ENCODE results near the gene FXYD5.

FXYD5 gene

DNA sequence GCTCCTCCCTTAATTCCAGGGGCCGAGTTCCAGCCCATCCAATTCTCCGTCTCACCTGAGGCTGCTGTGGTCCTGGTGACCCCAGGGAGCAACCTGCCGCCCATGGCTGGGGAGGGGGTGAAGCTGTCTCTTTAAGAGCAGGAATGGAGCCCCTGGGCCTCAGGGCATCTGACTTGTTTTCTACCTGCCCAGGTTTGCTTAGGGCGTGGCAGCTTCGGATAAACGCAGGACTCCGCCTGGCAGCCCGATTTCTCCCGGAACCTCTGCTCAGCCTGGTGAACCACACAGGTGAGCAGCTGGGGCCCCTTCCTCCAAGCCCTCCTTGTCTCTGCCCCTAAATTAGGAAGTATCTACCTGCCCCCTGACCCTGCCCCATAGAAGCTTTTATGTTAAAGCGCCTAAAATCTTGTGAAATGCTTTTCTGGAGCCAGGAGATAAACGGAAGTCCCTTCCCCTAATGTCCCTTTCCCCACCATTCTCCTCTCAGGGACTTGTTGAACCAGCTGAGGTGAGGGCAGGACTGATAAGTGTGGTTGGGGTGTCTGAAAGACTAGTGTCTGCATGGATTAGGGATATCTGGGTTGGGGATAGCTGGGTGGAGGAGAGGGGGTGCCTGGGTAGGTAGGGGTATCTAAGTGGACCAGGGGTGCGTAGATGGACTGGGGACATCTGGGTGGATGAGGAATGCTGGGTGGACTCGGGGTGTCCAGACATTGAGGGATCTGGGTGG lies 38.3 kb upstream of the FXYD5 start:
- peaks cover 10% of the 10 kb centered on the region for H3K27me3 Mint-ChIP-seq
- no peaks in the 10 kb centered on the region for H3K36me3 Mint-ChIP-seq
- no peak overlapping the region for H3K4me3 Mint-ChIP-seq
- H3K27ac Mint-ChIP-seq = no peak overlapping the region
- no peak for ATAC-seq
- no peaks in the 10 kb centered on the region for H3K9me3 Mint-ChIP-seq
- peaks cover 20% of the 10 kb centered on the region for H3K4me1 Mint-ChIP-seq

DNA sequence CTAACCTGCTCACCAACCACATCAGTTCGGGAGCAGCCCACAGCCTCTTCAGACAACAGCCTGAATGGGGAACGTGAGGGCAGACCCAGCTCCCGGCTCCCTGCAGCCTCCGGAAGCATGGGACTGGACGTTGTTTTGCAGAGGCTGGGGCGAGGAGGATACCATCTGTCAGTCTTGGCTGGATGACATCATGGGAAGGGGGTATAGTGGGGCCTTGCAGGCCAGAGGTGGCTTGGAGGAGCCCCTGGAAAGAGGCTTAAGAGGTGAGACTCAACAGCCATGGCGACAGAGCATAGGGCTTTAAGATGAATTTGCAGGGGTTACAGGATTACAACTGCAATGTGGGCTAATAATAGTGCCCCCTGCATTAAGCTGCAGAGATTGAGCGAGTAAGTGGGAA lies 37.4 kb upstream of the FXYD5 start:
- no peak overlapping the region for H3K4me3 Mint-ChIP-seq
- peaks cover 26% of the 10 kb centered on the region for H3K4me1 Mint-ChIP-seq
- H3K36me3 Mint-ChIP-seq = no peaks in the 10 kb centered on the region
- H3K27ac Mint-ChIP-seq = no peak overlapping the region
- no peak for ATAC-seq
- H3K27me3 Mint-ChIP-seq = peaks cover 4% of the 10 kb centered on the region
- H3K9me3 Mint-ChIP-seq = no peaks in the 10 kb centered on the region

DNA sequence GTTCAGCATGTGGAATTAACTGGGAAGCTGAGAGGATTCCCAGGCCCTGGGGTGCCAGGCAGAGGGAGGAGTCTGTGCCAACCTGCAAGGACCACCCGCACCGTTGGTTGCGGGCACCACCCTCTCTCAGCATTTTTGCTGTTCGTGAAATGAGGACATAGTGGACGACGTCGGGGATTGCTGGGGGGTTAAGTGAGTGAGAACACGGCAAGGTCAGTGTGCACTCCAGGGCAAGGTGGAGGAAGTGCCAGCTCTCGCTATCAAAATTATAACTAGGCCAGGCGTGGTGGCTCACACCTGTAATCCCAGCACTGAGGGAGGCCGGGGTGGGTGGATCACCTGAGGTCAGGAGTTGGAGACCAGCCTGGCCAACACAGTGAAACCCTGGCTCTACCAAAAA lies 36.7 kb upstream of the FXYD5 start:
- Mint-ChIP-seq H3K9me3 (no peaks in the 10 kb centered on the region), H3K27me3 (no peaks in the 10 kb centered on the region), H3K27ac (no peak overlapping the region), H3K36me3 (no peaks in the 10 kb centered on the region), H3K4me1 (peaks cover 26% of the 10 kb centered on the region), H3K4me3 (no peak overlapping the region)
- ATAC-seq = no peak

DNA sequence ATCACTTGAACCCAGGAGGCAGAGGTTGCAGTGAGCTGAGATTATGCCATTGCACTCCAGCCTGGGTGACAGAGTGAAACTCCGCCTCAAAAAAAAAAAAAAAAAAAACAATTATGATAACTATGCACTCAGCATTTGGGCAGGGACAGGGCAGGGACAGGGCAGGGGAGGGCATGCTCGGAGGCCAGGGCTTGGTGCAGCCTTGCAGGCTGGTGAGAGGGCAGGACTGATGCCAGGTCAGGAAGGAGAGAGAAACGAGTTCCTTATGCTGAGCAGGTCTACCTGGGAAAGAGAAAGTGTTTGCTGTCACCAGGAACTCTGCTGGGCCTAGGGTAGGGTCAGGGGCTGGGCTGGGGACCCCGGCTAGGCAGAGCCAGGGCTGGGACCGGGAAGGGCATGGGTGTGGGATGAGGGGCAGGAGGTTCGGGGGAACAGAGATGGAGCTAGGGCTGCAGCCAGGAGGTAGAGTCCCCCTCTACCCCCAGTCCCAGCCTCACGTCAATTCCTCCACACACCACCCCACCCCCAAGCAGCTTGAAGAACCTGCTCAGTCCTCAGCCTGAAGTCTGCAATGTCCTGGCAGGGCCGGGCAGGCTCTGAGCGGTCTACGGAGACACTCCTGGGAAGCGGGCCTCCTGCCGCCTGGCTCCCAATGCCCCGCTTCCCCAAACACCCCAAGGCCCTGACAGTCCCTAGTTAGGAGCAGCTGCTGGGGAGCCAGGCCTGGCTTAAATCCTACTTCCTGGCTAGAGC lies 36.1 kb upstream of the FXYD5 start:
- Mint-ChIP-seq H3K4me1 (peaks cover 26% of the 10 kb centered on the region), H3K9me3 (no peaks in the 10 kb centered on the region), H3K27ac (no peak overlapping the region)

DNA sequence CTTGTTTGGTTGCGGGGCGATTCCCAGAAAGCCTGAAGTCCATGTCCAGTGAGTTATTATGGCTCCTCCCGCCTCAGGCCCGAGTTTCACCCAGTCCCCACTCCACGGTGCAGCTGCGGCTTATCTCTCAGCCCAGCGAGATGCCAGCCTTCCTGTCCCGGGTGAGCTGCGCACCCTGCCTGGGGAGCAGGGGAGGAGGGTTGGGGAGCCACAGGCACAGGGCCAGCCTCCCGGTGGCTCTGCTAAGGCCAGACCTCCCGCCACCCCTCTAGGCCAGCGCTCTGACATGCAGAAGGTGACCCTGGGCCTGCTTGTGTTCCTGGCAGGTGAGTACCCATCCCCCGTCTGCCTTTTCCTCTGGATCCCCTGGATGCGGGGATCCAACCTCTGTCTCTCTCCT lies 35.4 kb upstream of the FXYD5 start:
- Mint-ChIP-seq H3K4me1 (peaks cover 32% of the 10 kb centered on the region), H3K9me3 (no peaks in the 10 kb centered on the region), H3K27ac (no peak overlapping the region), H3K4me3 (no peak overlapping the region), H3K36me3 (no peaks in the 10 kb centered on the region), H3K27me3 (no peaks in the 10 kb centered on the region)
- ATAC-seq = no peak

More for the DNA sequence above, 36.1 kb upstream of the FXYD5 start:
- no peaks in the 10 kb centered on the region for H3K36me3 Mint-ChIP-seq
- no peaks in the 10 kb centered on the region for H3K27me3 Mint-ChIP-seq
- no peak for ATAC-seq
- no peak overlapping the region for H3K4me3 Mint-ChIP-seq

DNA sequence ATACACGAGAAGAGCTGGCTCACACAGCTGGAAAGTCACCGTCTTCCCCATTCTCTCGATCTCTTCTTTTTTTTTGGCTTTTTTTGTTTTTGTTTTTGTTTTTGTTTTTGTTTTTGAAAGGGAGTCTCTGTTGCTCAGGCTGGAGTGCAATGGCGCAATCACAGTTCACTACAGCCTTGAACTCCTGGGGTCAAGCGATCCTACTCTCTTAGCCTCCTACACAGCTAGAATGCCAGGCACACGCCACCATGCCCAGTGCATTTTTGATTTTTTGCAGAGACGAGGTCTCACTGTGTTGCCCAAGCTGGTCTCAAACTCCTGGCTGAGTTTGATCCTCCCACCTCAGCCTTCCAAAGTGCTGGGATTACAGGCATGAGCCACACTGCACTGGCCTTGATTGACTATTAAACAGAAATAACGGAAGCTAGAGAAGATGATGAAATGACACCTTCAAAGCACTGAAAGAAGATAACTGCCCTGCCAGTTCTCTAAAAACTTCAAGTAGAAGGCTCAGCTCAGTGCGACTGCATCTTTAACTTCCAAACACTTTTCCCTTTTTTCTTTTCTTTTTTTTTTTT lies 34.9 kb upstream of the FXYD5 start:
- H3K4me1 Mint-ChIP-seq = peaks cover 34% of the 10 kb centered on the region
- no peaks in the 10 kb centered on the region for H3K27me3 Mint-ChIP-seq
- H3K4me3 Mint-ChIP-seq = no peak overlapping the region
- no peaks in the 10 kb centered on the region for H3K9me3 Mint-ChIP-seq
- ATAC-seq = no peak
- no peaks in the 10 kb centered on the region for H3K36me3 Mint-ChIP-seq
- peak overlapping the region; percentile 1 for H3K27ac Mint-ChIP-seq

DNA sequence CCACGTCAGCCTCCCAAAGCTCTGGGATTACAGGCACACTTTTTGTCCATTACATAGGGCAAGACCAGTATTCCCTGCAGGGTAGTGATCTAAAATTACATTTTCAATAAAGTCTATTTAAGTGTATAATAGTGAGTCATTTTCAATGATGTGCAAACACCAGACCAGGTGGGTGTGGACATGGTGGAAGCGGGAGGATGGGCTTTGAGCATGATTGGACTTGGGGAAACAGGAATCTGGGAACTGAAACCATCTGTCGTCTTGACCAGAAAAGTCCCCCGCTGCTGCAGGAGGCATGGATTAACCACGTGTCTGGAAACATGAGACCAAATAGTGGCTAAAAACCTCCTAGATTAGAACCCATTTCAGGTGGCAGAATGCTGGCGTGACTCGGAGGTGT lies 34.0 kb upstream of the FXYD5 start:
- H3K36me3 Mint-ChIP-seq = no peaks in the 10 kb centered on the region
- H3K4me1 Mint-ChIP-seq = peaks cover 38% of the 10 kb centered on the region
- no peaks in the 10 kb centered on the region for H3K27me3 Mint-ChIP-seq
- H3K27ac Mint-ChIP-seq = peak overlapping the region; percentile 1
- no peaks in the 10 kb centered on the region for H3K9me3 Mint-ChIP-seq
- no peak overlapping the region for H3K4me3 Mint-ChIP-seq
- ATAC-seq = peak; percentile 5

DNA sequence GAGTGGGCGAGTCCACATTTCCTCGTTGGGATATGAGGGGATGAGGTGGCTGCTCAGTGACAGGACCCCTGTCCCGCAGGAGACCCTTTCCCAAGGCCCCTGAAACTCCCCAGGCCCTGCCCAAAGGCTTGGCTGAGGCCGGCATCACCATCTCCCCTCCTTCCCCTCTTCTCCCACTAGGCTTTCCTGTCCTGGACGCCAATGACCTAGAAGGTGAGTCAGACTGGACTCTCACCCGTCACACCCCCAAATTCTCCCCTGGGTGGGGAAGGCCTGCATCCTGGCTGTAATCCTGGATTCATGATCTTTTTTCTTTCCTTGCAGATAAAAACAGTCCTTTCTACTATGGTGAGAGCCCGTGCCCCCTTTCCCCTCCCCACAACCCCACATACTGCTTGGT lies 33.6 kb upstream of the FXYD5 start:
- H3K9me3 Mint-ChIP-seq = no peaks in the 10 kb centered on the region
- H3K4me1 Mint-ChIP-seq = peaks cover 42% of the 10 kb centered on the region
- no peak overlapping the region for H3K4me3 Mint-ChIP-seq
- H3K36me3 Mint-ChIP-seq = no peaks in the 10 kb centered on the region
- H3K27me3 Mint-ChIP-seq = no peaks in the 10 kb centered on the region
- peak overlapping the region; percentile 1 for H3K27ac Mint-ChIP-seq
- ATAC-seq = no peak

DNA sequence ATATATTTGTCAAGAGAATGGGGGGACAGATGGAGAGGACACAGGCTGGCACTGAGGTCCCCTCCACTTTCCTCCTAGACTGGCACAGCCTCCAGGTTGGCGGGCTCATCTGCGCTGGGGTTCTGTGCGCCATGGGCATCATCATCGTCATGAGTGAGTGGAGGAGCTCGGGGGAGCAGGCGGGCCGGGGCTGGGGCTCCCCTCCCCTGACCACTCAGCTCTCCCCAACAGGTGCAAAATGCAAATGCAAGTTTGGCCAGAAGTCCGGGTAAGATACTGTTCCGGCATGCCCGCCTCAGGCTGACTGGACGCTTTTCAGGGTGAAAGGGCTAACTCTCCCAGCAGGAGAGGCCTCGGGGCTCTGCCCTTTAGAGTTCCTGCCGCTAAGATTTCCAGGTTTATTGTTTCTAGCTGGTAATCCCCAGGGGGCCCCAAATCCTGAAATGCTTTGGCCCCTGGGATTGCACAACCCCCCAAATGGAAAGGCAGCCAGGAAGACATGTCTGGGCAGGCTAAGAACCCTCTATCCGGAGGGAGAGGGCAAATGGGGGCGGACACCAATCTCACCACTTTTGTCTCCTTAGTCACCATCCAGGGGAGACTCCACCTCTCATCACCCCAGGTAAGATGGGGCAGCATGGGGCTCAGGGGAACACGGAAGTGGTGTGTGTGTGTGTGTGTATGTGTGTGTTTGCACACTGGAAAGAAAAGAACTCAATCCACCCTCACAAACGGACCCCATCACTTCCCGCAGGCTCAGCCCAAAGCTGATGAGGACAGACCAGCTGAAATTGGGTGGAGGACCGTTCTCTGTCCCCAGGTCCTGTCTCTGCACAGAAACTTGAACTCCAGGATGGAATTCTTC lies 31.6 kb upstream of the FXYD5 start:
- no peak overlapping the region for H3K4me3 Mint-ChIP-seq
- H3K9me3 Mint-ChIP-seq = no peaks in the 10 kb centered on the region
- no peaks in the 10 kb centered on the region for H3K27me3 Mint-ChIP-seq
- no peak for ATAC-seq
- no peaks in the 10 kb centered on the region for H3K36me3 Mint-ChIP-seq
- peak overlapping the region; percentile 88 for H3K27ac Mint-ChIP-seq
- H3K4me1 Mint-ChIP-seq = peaks cover 43% of the 10 kb centered on the region

DNA sequence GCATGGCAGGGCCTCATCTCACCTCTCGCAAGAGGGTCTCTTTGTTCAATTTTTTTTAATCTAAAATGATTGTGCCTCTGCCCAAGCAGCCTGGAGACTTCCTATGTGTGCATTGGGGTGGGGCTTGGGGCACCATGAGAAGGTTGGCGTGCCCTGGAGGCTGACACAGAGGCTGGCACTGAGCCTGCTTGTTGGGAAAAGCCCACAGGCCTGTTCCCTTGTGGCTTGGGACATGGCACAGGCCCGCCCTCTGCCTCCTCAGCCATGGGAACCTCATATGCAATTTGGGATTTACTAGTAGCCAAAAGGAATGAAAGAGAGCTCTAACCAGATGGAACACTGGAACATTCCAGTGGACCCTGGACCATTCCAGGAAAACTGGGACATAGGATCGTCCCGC lies 31.0 kb upstream of the FXYD5 start:
- Mint-ChIP-seq H3K27ac (peak overlapping the region; percentile 88), H3K27me3 (no peaks in the 10 kb centered on the region), H3K4me1 (peaks cover 43% of the 10 kb centered on the region), H3K36me3 (no peaks in the 10 kb centered on the region), H3K9me3 (no peaks in the 10 kb centered on the region), H3K4me3 (no peak overlapping the region)
- no peak for ATAC-seq

DNA sequence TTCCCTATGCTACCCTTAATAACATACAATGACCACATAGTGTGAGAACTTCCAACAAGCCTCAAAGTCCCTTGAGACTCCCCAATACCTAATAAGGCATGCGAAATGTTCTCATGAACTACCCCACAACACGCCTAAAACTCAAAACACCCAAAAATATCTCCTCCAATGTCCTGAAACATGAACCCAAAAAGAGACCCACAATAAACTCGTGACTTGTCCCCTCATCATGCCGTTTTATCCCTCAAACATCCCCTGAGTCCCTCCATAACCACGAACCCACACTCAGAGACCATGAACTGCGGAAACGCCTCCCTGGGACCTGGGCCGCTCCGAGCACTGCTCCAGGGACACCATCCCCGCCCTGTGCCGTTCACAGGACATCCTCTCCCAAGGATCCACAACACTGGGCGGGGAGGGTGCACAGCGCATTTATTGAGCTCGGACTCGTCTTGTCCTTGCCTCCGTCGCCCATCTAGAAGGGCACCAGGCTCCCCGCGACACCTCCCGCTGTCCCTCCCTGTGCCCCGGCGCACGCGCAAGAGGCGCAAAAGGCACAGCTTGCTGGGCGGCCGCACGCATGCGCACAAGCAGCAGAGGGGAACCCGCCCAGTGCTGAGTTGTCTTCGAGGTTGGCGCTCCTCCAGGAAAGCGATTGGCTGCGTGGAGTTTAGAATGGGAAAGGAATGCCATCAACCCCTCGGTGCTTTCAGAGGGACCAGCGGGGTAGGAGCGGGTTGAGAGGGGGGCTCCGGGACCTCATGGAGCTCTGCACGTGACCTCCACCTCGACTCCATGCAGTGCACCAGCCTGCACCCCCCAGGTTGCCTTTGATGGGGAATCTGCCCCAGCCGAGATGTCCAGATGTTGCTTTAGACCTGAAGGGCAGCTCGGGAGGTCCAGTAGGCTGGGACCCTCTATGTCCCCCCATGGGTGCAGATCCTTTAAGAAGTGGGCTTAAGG lies 30.2 kb upstream of the FXYD5 start:
- Mint-ChIP-seq H3K4me1 (peaks cover 43% of the 10 kb centered on the region), H3K27ac (peak overlapping the region; percentile 88), H3K27me3 (no peaks in the 10 kb centered on the region), H3K36me3 (no peaks in the 10 kb centered on the region), H3K4me3 (peak overlapping the region; percentile 82), H3K9me3 (no peaks in the 10 kb centered on the region)
- peak; percentile 86 for ATAC-seq

DNA sequence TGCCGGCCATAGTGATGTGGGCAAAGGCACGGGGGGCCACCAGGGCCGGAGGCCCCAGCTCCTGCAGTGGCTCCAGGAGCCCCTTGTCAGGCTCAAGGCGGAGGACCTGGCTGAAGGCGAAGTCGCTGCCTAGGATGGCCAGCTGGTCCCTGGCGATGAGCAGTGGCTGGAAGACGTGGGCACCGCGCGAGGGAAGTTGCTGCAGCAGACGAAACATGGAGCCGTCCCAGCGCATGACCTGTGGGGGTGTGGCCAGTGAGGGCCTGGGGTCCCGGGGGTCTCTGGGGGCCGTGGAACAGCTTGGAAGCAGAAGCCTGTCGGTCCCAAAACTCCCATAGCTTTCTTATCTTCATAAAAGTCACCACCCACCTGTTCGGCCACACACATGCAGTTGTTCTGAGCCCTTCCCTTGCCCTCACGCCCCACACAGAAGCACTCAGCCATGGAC lies 29.2 kb upstream of the FXYD5 start:
- H3K4me3 Mint-ChIP-seq = peak overlapping the region; percentile 82
- H3K9me3 Mint-ChIP-seq = no peaks in the 10 kb centered on the region
- ATAC-seq = no peak
- H3K27me3 Mint-ChIP-seq = no peaks in the 10 kb centered on the region
- H3K27ac Mint-ChIP-seq = peak overlapping the region; percentile 88
- no peaks in the 10 kb centered on the region for H3K36me3 Mint-ChIP-seq
- peaks cover 41% of the 10 kb centered on the region for H3K4me1 Mint-ChIP-seq

DNA sequence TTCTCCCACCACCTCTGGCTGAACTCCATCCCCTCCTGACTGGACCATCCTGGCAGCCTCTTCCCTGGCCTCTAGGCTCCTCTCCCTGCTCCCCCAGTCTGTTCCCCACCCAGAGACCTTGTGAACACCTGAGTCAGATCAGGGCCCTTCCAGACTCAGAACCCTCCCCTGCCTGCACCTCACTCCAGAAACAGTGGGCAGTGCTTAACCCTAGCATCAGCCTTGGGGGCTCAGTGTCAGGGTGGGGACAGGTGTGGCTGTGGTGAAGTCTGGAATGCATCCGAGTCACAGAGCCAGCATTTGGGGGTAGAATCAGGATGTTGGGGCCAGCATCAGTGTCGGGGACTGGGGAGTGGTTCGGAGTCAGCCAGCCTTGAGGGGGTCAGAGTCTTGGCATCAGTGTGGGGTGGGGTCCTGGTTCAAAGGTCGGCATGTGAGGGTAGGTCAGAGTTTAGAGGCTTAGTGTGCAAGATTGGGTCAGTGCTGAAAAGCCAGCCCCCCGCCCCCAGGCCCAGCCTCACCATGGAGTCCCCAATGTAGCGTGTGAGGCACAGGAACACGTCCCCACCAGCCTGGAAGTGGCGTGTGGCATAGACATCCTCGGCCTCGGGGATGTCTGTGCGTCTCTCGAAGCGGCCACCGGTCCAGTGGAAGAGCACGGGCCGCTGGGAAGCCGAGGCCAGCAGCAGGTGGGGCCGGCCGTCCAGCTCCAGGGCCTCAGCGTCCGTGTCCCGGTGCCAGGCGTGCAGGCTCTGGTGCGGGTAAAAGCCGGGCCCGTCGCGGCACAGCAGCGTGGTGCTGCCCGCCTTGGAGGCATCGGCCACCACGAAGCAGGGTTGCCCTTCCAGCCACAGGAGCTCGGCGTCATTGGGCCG lies 28.5 kb upstream of the FXYD5 start:
- Mint-ChIP-seq H3K27me3 (no peaks in the 10 kb centered on the region), H3K9me3 (no peaks in the 10 kb centered on the region), H3K36me3 (no peaks in the 10 kb centered on the region), H3K4me1 (peaks cover 34% of the 10 kb centered on the region), H3K27ac (peak overlapping the region; percentile 38), H3K4me3 (peak overlapping the region; percentile 18)
- ATAC-seq = no peak

All from stimulated activated memory B cell treated with anti-CD40 and anti-IgM and Interleukin-4, amounts not matched to agents 10 μg/mL and 1 μg/mL and 100 μg/mL, for 72 hours (primary cell).